ENCODE results near the gene IDH3A.

DNA sequence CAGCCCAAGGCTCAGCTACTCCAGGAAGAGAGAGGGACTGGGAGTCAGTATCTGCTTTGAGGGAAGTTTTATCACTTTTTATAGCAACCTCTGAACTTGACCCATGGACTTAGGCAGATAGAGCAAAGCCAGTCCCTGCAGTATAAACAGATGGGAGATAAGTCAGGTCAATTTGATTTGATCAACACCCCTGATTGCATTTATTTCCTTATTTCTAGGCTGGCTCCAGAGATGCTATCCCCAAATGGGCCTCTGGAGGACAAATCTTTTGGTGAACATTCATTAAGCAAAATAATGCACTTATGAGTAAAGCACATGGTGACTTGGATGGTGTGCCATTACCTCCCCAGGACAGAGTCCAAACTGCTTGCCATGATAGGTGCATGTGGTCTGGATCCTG is 8.9 kb upstream of the IDH3A start:
- TF ChIP-seq, protein P1, sequence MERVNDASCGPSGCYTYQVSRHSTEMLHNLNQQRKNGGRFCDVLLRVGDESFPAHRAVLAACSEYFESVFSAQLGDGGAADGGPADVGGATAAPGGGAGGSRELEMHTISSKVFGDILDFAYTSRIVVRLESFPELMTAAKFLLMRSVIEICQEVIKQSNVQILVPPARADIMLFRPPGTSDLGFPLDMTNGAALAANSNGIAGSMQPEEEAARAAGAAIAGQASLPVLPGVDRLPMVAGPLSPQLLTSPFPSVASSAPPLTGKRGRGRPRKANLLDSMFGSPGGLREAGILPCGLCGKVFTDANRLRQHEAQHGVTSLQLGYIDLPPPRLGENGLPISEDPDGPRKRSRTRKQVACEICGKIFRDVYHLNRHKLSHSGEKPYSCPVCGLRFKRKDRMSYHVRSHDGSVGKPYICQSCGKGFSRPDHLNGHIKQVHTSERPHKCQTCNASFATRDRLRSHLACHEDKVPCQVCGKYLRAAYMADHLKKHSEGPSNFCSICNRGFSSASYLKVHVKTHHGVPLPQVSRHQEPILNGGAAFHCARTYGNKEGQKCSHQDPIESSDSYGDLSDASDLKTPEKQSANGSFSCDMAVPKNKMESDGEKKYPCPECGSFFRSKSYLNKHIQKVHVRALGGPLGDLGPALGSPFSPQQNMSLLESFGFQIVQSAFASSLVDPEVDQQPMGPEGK (CRISPR knock-in tag; IDR thresholded peaks at IDR 0.05; ENCODE audit: borderline replicate concordance) = no peak
- TF ChIP-seq, protein P2, sequence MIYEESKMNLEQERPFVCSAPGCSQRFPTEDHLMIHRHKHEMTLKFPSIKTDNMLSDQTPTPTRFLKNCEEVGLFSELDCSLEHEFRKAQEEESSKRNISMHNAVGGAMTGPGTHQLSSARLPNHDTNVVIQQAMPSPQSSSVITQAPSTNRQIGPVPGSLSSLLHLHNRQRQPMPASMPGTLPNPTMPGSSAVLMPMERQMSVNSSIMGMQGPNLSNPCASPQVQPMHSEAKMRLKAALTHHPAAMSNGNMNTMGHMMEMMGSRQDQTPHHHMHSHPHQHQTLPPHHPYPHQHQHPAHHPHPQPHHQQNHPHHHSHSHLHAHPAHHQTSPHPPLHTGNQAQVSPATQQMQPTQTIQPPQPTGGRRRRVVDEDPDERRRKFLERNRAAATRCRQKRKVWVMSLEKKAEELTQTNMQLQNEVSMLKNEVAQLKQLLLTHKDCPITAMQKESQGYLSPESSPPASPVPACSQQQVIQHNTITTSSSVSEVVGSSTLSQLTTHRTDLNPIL (CRISPR knock-in tag; IDR thresholded peaks at IDR 0.05; ENCODE audit: low read depth) = no peak
- TF ChIP-seq GLIS3 (CRISPR knock-in tag; IDR thresholded peaks at IDR 0.05) (no peak), TOX (CRISPR knock-in tag; IDR thresholded peaks at IDR 0.05; ENCODE audit: borderline replicate concordance) (no peak), TCF4 (CRISPR knock-in tag; IDR thresholded peaks at IDR 0.05; ENCODE audit: borderline replicate concordance) (peak; percentile 32; the same call in 1 of the 2 replicates), ZFP30 (CRISPR knock-in tag; IDR thresholded peaks at IDR 0.05) (no peak), ESRRG (CRISPR knock-in tag; IDR thresholded peaks at IDR 0.05) (no peak)

Measured in SK-N-SH treated with all-trans-retinoic acid at 6 μM for 48 hours (cell line).